ENCODE measurements around the gene PSMA8. TPM values are rescaled to one million over a fixed set of nuclear protein-coding genes. Genes with fewer than 3 reads are reported as not detected.
"Not testable (repeated sequence)": the region's sequence is repeated elsewhere in the genome, so short reads cannot be mapped to it uniquely, and the experiment has no call there.

PSMA8 gene
- total and polyA plus RNA-seq, 11 donors: 0.16 TPM; not detected in 10

- ATAC-seq (no peak), DNase-seq (no peak)
- Histone ChIP-seq H3K4me3 (no peak overlapping the region), H3K27ac (no peak overlapping the region), H3K4me1 (peaks cover 0 to 18% (median 8%) of the 10 kb centered on the region in 12 donors), H3K36me3 (no peaks in the 10 kb centered on the region), H3K27me3 (no peaks in the 10 kb centered on the region), H3K9me3 (no peaks in the 10 kb centered on the region)
- intact Hi-C loops (cut with DNase I): no loop called here
- WGBS, 4 donors: 80 to 86% (median 83%) methylated on average over 8 of the region's 8 CpGs
- no peak for TF ChIP-seq CTCF (IDR thresholded peaks at IDR 0.05)
- no peak for TF ChIP-seq POLR2A (IDR thresholded peaks at IDR 0.05)
These were observed 96.8 kb downstream of the PSMA8 start for GRCh38 chr18:26230497-26230896.

DNA sequence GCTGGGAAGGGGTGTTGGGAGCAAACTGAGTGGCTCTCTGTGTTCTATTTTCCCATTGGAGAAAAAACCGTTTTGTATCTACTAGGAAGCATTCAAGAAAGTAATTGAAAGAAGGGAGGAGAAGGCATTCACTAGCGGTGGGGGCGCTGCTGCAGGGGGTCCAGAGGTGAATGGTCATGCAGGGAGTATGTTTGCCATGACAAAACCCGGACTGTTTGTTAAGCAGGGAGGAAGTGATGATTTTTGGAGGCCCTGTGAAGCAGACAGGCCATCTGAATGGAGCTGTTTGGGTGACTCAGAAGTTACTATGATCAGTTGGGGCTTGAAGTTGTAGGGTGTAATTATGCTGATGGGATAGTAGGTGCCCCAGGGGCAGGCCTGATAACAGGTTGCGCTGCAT is 99.5 kb downstream of the PSMA8 start:
- Histone ChIP-seq H3K27ac (no peak overlapping the region), H3K9me3 (no peaks in the 10 kb centered on the region), H3K4me3 (no peak overlapping the region), H3K36me3 (no peaks in the 10 kb centered on the region), H3K4me1 (no peaks in the 10 kb centered on the region), H3K27me3 (no peaks in the 10 kb centered on the region)
- DNase-seq (no peak), ATAC-seq (no peak)
- intact Hi-C loops (cut with DNase I): no loop called here
- 70 to 77% (median 73%) methylated on average over 5 of the region's 5 CpGs for WGBS, 4 donors
- TF ChIP-seq CTCF (IDR thresholded peaks at IDR 0.05) (no peak), POLR2A (IDR thresholded peaks at IDR 0.05) (no peak)

DNA sequence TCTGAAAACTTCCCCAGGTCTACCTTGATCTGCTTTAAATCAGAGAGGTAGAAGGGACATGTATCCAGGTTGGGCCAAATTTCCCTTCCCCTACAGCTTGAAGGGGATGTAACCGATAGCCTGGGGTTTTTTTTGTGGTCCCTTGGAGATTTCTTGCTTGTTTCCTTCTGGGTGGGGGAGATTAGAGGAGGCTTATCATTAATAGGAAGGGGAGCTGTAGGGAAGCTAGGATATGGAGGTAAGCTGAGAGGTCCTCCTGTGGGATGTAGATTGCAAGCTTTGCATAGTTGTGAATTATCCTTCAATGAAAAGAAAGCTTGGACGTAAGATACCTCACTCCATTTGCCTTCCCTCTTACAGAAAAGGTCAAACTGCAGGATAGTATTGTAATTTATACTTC is 103.7 kb downstream of the PSMA8 start:
- H3K27ac ChIP-seq; H3K36me3 ChIP-seq; intact Hi-C loops (cut with DNase I); DNase-seq; H3K4me1 ChIP-seq; H3K27me3 ChIP-seq; ATAC-seq; H3K4me3 ChIP-seq: not testable (repeated sequence)
- 61 to 85% (median 67%) methylated on average over 2 of the region's 2 CpGs for WGBS, 4 donors
- peaks cover 0 to 13% (median 0%) of the 10 kb centered on the region in 12 donors for H3K9me3 ChIP-seq

GRCh38 chr18:26238718-26239117 is 105.0 kb downstream of the PSMA8 start:
- WGBS, 4 donors: 94 to 95% (median 94%) methylated on average over 4 of the region's 4 CpGs
- H3K9me3 ChIP-seq: peaks cover 0 to 27% (median under 1%) of the 10 kb centered on the region in 12 donors
- DNase-seq; ATAC-seq; H3K4me3 ChIP-seq; intact Hi-C loops (cut with DNase I); H3K27me3 ChIP-seq; H3K4me1 ChIP-seq; H3K36me3 ChIP-seq; H3K27ac ChIP-seq: not testable (repeated sequence)

DNA sequence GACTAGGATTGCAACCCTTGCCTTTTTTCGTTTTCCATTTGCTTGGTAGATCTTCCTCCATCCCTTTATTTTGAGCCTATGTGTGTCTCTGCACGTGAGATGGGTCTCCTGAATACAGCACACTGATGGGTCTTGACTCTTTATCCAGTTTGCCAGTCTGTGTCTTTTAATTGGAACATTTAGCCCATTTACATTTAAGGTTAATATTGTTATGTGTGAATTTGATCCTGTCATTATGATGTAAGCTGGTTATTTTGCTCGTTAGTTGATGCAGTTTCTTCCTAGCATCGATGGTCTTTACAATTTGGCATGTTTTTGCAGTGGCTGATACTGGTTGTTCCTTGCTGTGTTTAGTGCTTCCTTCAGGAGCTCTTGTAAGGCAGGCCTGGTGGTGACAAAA is 108.7 kb downstream of the PSMA8 start:
- H3K27ac ChIP-seq; H3K4me3 ChIP-seq; H3K4me1 ChIP-seq; H3K27me3 ChIP-seq; ATAC-seq; H3K36me3 ChIP-seq; intact Hi-C loops (cut with DNase I); DNase-seq: not testable (repeated sequence)
- peaks cover 0 to 41% (median 15%) of the 10 kb centered on the region in 12 donors for H3K9me3 ChIP-seq
- WGBS, 4 donors: 79 to 91% (median 87%) methylated on average over 3 to 4 of the region's 4 CpGs

Other genes starting within 250 kb of the PSMA8 start
- 10 to 100 TPM; 27.3 to 60.5 (median 39.7) TPM for gene SS18, start 43.3 kb upstream of the PSMA8 start, total RNA-seq
- 10 to 100 TPM; 14.4 to 26.6 TPM for gene SS18, start 43.3 kb upstream of the PSMA8 start, polyA plus RNA-seq
- gene TAF4B, start 92.6 kb downstream of the PSMA8 start, total RNA-seq: 1 to 10 TPM in 8 of 9 donors, under 1 TPM in 1; 0.76 to 3.6 (median 1.7) TPM
- 1 to 10 TPM in 1 of 2 donors, under 1 TPM in 1; 0.38 to 1.3 TPM for gene TAF4B, start 92.6 kb downstream of the PSMA8 start, polyA plus RNA-seq